K562 (cell line): ENCODE measurements around the gene LAMP1. TPM values are rescaled to one million over a fixed set of nuclear protein-coding genes. Genes with fewer than 3 reads are reported as not detected.
A peak's percentile ranks its signal among the peaks of the same experiment; 100 is the strongest.

Source experiments
- CC2D1A ChIP-seq: fragments of 450-650 bp; IDR thresholded peaks from 2 replicates; pipeline ENCODE4 v1.6.1; 2017; ENCODE audit warnings: mild to moderate bottlenecking
- CREB5 ChIP-seq: fragments of 250-450 bp; sonication (Bioruptor Pico); IDR thresholded peaks from 2 replicates; pipeline ENCODE4 v1.5.0; 2020; ENCODE audit warnings: mild to moderate bottlenecking
- ELK1 ChIP-seq: sonication (generic); formaldehyde crosslinking; IDR thresholded peaks from 2 replicates; pipeline ENCODE4 v1.8.1; 2022; ENCODE audit warnings: missing genetic modification reagents
- ID3 ChIP-seq, 2 experiments: fragments of 250-450 bp in 1 of 2; fragments of 450-650 bp in 1 of 2; sonication (Bioruptor Pico) in 1 of 2; IDR thresholded peaks; 2 replicates each; pipeline versions ENCODE4 v1.6.1 to v1.8.0; 2016 to 2021; ENCODE audit warnings: mild to moderate bottlenecking in 2 of 2, moderate library complexity in 2 of 2, missing compliant biosample characterization in 1 of 2, missing genetic modification characterization in 1 of 2
- MYBL2 ChIP-seq, 2 experiments: fragments of 450-650 bp in 1 of 2; sonication (generic) in 1 of 2; formaldehyde crosslinking in 1 of 2; IDR thresholded peaks; 2 replicates each; pipeline versions ENCODE4 v1.6.1 to v1.8.1; 2017 to 2022; ENCODE audit warnings: borderline replicate concordance in 1 of 2, inconsistent platforms in 1 of 2, low read depth in 1 of 2, mild to moderate bottlenecking in 1 of 2, missing genetic modification reagents in 1 of 2, moderate library complexity in 1 of 2
- PHF20 ChIP-seq: fragments of 450-650 bp; IDR thresholded peaks from 2 replicates; pipeline ENCODE4 v1.6.1; 2018; ENCODE audit not compliant: partially characterized antibody
- POLR3G ChIP-seq: IDR thresholded peaks from 2 replicates; pipeline ENCODE4 v1.6.1; 2011; ENCODE audit not compliant: insufficient read length, insufficient replicate concordance; ENCODE audit errors: extremely low read depth
- RBM39 ChIP-seq: fragments of 200-400 bp; formaldehyde crosslinking; optimal IDR thresholded peaks from 2 replicates; pipeline ENCODE3; 2018; ENCODE audit warnings: low read depth, low read length
- RFX5 ChIP-seq: IDR thresholded peaks from 2 replicates; pipeline ENCODE4 v1.6.1; 2011; ENCODE audit warnings: low read depth, mild to moderate bottlenecking, improper control_type of control experiment, low read length
- ZBTB49 ChIP-seq: sonication (generic); formaldehyde crosslinking; IDR thresholded peaks from 2 replicates; pipeline ENCODE4 v1.8.0; 2022; ENCODE audit warnings: missing genetic modification reagents, mild to moderate bottlenecking, borderline replicate concordance
- ZFP36 ChIP-seq: fragments of 150-350 bp; IDR thresholded peaks from 2 replicates; pipeline ENCODE4 v1.6.1; 2018; ENCODE audit warnings: low read length, low read depth; ENCODE audit not compliant: partially characterized antibody
- ZMIZ1 ChIP-seq, 2 experiments: fragments of 150-350 bp in 1 of 2; IDR thresholded peaks; 2 replicates each; pipeline ENCODE4 v1.6.1; 2012 to 2016; ENCODE audit warnings: low read depth in 2 of 2, low read length in 2 of 2, mild to moderate bottlenecking in 1 of 2, moderate library complexity in 1 of 2
- ZNF740 ChIP-seq, 3 experiments: fragments of 200-800 bp in 1 of 3; sonication (Bioruptor generic) in 1 of 3; sonication (generic) in 1 of 3; formaldehyde crosslinking in 1 of 3; IDR thresholded peaks; 2 replicates each; pipeline versions ENCODE4 v1.6.1 to v1.8.0; 2016 to 2022; ENCODE audit warnings: mild to moderate bottlenecking in 2 of 3, missing compliant biosample characterization in 2 of 3, missing genetic modification characterization in 2 of 3, missing genetic modification reagents in 1 of 3
- polyA plus RNA-seq, 8 experiments: library from polyadenylated mRNA; depleted of rRNA in 4 of 8; stranded (reverse) in 5 of 8; unstranded in 3 of 8; fragments of >200 nt; fragmentation: Nextera tagmentation in 2 of 8; fragmentation: Illumina TruSeq in 1 of 8; extraction: Ambion mirVana in 2 of 8; extraction: Trizol in 1 of 8; gene quantifications; 2 replicates each; pipeline versions ENCODE4 v1.2.1 to v1.2.3, GENCODE V29; 2011 to 2014; ENCODE audit warnings: inconsistent platforms in 1 of 8, missing spikeins in 1 of 8
- total RNA-seq, 7 experiments: library from RNA; depleted of rRNA in 6 of 7; stranded (reverse); fragments of >200 nt in 6 of 7; fragmentation: Illumina TruSeq in 2 of 7; extraction: Trizol in 2 of 7; gene quantifications; 2 replicates each; pipeline versions ENCODE4 v1.2.1 to v1.2.3, GENCODE V29; 2011 to 2021; ENCODE audit warnings: low replicate concordance in 1 of 7

LAMP1 gene
- total and polyA plus RNA-seq, 9 of the 15 experiments (the other 6 are each of a cell fraction or from before 2014, with no cell fraction given): 2.2 to 70.1 (median 30.5) TPM

GRCh38 chr13:113296823-113297369 is at the start of gene LAMP1 (continued):
- TF ChIP-seq RFX5 (no peak), MYBL2 (IDR thresholded peaks at IDR 0.05; ENCODE audit: low read depth) (no peak), MYBL2 (CRISPR knock-in tag; IDR thresholded peaks at IDR 0.05; ENCODE audit: borderline replicate concordance) (no peak), CC2D1A (peak; percentile 61; the same call in 1 of the 2 replicates), RBM39 (no peak), PHF20 (peak; percentile 100), ID3 (CRISPR knock-in tag; IDR thresholded peaks at IDR 0.05) (no peak), ID3 (tag; IDR thresholded peaks at IDR 0.05) (peak; percentile 69), ELK1 (CRISPR knock-in tag) (no peak), POLR3G (no peak), ZFP36 (no peak), CREB5 (CRISPR knock-in tag) (no peak), ZBTB49 (CRISPR knock-in tag) (0 out of 2 replicates have a peak, but pooled peaks have one; percentile 45), ZMIZ1 (IDR thresholded peaks at IDR 0.05; ENCODE audit: low read depth in 2 of 2, low read length in 2 of 2) (peak in 1 of 2 experiments; percentile 26; a peak in 1 of 4 replicates), ZNF740 (CRISPR knock-in tag; IDR thresholded peaks at IDR 0.05) (0 out of 2 replicates have a peak, but pooled peaks have one; percentile 24), ZNF740 (tag; IDR thresholded peaks at IDR 0.05) (no peak)
